ENCODE measurements around the gene CNOT3.
"Not testable (repeated sequence)": the region's sequence is repeated elsewhere in the genome, so short reads cannot be mapped to it uniquely, and the experiment has no call there.

Gene CNOT3

GRCh38 chr19:54172471-54173358 is 35.2 kb downstream of the CNOT3 start, which contains the start of gene TMC4:
TSS of gene TMC4 (minus strand) at chr19:54173160. CDS start at chr19:54173117, 43 bp downstream.
- DNase-seq, result peak; percentile 45 to 79 (median 78)

- no peak for DNase-seq
Measured at GRCh38 chr19:54173359-54173699, 35.8 kb downstream of the CNOT3 start.

GRCh38 chr19:54173951-54174834 is 36.6 kb downstream of the CNOT3 start:
- no peak for DNase-seq

- DNase-seq, result peak; percentile 14 to 74 (median 21)
Measured at GRCh38 chr19:54178581-54179261, 41.2 kb downstream of the CNOT3 start.

- DNase-seq, result peak in 1 of 3 experiments; percentile 35
Measured at GRCh38 chr19:54179262-54179852, 41.8 kb downstream of the CNOT3 start.

GRCh38 chr19:54179921-54180461 is 42.4 kb downstream of the CNOT3 start:
- peak; percentile 74 to 94 (median 90) for DNase-seq

GRCh38 chr19:54180691-54181091 is 43.1 kb downstream of the CNOT3 start:
- DNase-seq, result no peak

GRCh38 chr19:54181894-54182293 is 44.3 kb downstream of the CNOT3 start:
- DNase-seq, result not testable (repeated sequence)

GRCh38 chr19:54183431-54183830 is 45.9 kb downstream of the CNOT3 start:
- no peak for DNase-seq

- DNase-seq, result no peak
Measured at GRCh38 chr19:54186351-54186750, 48.8 kb downstream of the CNOT3 start.

GRCh38 chr19:54186934-54187381 is 49.4 kb downstream of the CNOT3 start:
- no peak for DNase-seq

- DNase-seq, result peak in 1 of 3 experiments; percentile 31
Measured at GRCh38 chr19:54188215-54188871, 50.8 kb downstream of the CNOT3 start.

GRCh38 chr19:54189145-54189734 is 51.7 kb downstream of the CNOT3 start, which contains the start of gene MBOAT7:
TSS of gene MBOAT7 (minus strand) at chr19:54189580. CDS start at chr19:54188508, 1,072 bp downstream.
- no peak for DNase-seq

GRCh38 chr19:54189735-54190502 is 52.4 kb downstream of the CNOT3 start:
- peak; percentile 99 to 100 (median 100) for DNase-seq

- peak; percentile 95 to 99 (median 99) for DNase-seq
Measured at GRCh38 chr19:54190503-54191010, 53.0 kb downstream of the CNOT3 start.

GRCh38 chr19:54191011-54191810 is 53.6 kb downstream of the CNOT3 start, which contains the start of gene TSEN34:
TSS of gene TSEN34 (plus strand) at chr19:54191308. CDS start at chr19:54191365, 57 bp downstream.
- peak; percentile 92 to 95 (median 94) for DNase-seq

- no peak for DNase-seq
Measured at GRCh38 chr19:54191811-54192453, 54.4 kb downstream of the CNOT3 start.

GRCh38 chr19:54193011-54193410 is 55.4 kb downstream of the CNOT3 start:
- DNase-seq, result no peak

All from NCI-H1417 (cell line).